Right lobe of liver (tissue), 6 donors: Measurements from ENCODE around the gene SHKBP1. TPM values are rescaled to one million over a fixed set of nuclear protein-coding genes. Genes with fewer than 3 reads are reported as not detected.
"Not testable (repeated sequence)": the region's sequence is repeated elsewhere in the genome, so short reads cannot be mapped to it uniquely, and the experiment has no call there.

ENCODE experiments used
- ATAC-seq, 4 donors: fragments of 200-7000 bp; cut with Tn5 transposase; one replicate each; pipeline ENCODE4 v1.9.1; 2020; ENCODE audit warnings: mild to moderate bottlenecking in 4 of 4, moderate library complexity in 4 of 4
- DNase-seq, 3 donors: peaks; one replicate each; pipeline ENCODE4 v3.0.0-alpha.2; 2020
- H3K27ac ChIP-seq, 3 donors: fragments of 200-600 bp; one replicate each; pipeline ENCODE4 v1.8.0; 2022
- H3K27me3 ChIP-seq, 2 donors: fragments of 200-600 bp; one replicate each; pipeline ENCODE4 v1.8.0; 2022
- H3K36me3 ChIP-seq, 4 donors: fragments of 200-600 bp; sonication (generic) in 1 of 4; one replicate each; pipeline versions ENCODE4 v1.5.1 to v1.8.0; 2017 to 2022; ENCODE audit warnings: control low read depth in 1 of 4
- H3K4me1 ChIP-seq, 4 donors: fragments of 200-600 bp; sonication (generic) in 1 of 4; one replicate each; pipeline versions ENCODE4 v1.5.1 to v1.8.0; 2017 to 2022; ENCODE audit warnings: control low read depth in 1 of 4
- H3K4me3 ChIP-seq, 3 donors: fragments of 200-600 bp; one replicate each; pipeline ENCODE4 v1.8.0; 2022
- H3K9me3 ChIP-seq, 4 donors: fragments of 200-600 bp; sonication (generic) in 1 of 4; one replicate each; pipeline versions ENCODE4 v1.5.1 to v1.8.0; 2017 to 2022; ENCODE audit warnings: control low read depth in 1 of 4
- CTCF ChIP-seq, 4 donors: fragments of 200-600 bp in 3 of 4; fragments of 450-650 bp in 1 of 4; IDR thresholded peaks; one replicate each; pipeline versions ENCODE4 v1.5.1 to v1.8.0; 2016 to 2022; ENCODE audit warnings: antibody characterized with exemption in 4 of 4, mild to moderate bottlenecking in 2 of 4
- POLR2A ChIP-seq: fragments of 450-650 bp; IDR thresholded peaks from one replicate; pipeline ENCODE4 v1.6.1; 2017; ENCODE audit warnings: antibody characterized with exemption, mild to moderate bottlenecking
- WGBS: methylation state at CpG from one replicate; pipeline ENCODE4 v1.1.6; 2018; ENCODE audit warnings: low coverage, low lambda C conversion rate; ENCODE audit not compliant: insufficient coverage; ENCODE audit errors: missing lambda C conversion rate; 5-methylcytosine and 5-hydroxymethylcytosine counted together
- intact Hi-C, 2 donors: fragments of 100-400 bp; cut with DNase I; formaldehyde crosslinking; loops; one replicate each; pipeline versions ENCODE4 v1.11.2 to v1.14.1; 2022
- total RNA-seq, 6 experiments: library from RNA; depleted of rRNA in 2 of 6; stranded (reverse); fragments of >200 nt in 2 of 6; fragmentation: NEBNext Ultra II Directional in 3 of 6; extraction: Animal tissue kit (Norgen Biotek cat#: 25700) in 3 of 6; gene quantifications; one replicate each; pipeline versions ENCODE4 v1.1.0 to v1.2.4, GENCODE V29; 2016 to 2023
- donor health status: DM: no; HTN: yes; CAD: no.
- donor health status: DM: no; HTN: no; CAD: no.
- donor health status: DM: no; HTN: no; CAD: no.
- donor health status: DM: no; HTN: yes; CAD: no.
- donor health status: DM: no; HTN: yes; CAD: no.

SHKBP1 gene
- total RNA-seq, 6 experiments from 2014 or later: 16.1 to 29.0 (median 22.4) TPM

GRCh38 chr19:40588926-40589569 lies 12.4 kb downstream of the SHKBP1 start:
- WGBS: 74% methylated on average over 4 of the region's 9 CpGs
- Histone ChIP-seq H3K9me3 (no peaks in the 10 kb centered on the region), H3K36me3 (peaks cover 0 to 4% (median 0%) of the 10 kb centered on the region in 4 donors), H3K27ac (no peak overlapping the region), H3K4me3 (no peak overlapping the region), H3K4me1 (no peaks in the 10 kb centered on the region), H3K27me3 (no peaks in the 10 kb centered on the region)
- ATAC-seq: peak in 1 of 4 donors; percentile 10
- TF ChIP-seq CTCF (IDR thresholded peaks at IDR 0.05): no peak
- no peak for DNase-seq
- intact Hi-C loops: no loop called here

- ATAC-seq: no peak
- 95% methylated on average over 6 of the region's 26 CpGs for WGBS
- Histone ChIP-seq H3K27me3 (no peaks in the 10 kb centered on the region), H3K27ac (no peak overlapping the region), H3K4me3 (no peak overlapping the region), H3K36me3 (peaks cover 0 to 4% (median 0%) of the 10 kb centered on the region in 4 donors), H3K4me1 (no peaks in the 10 kb centered on the region), H3K9me3 (no peaks in the 10 kb centered on the region)
- no peak for TF ChIP-seq POLR2A
- TF ChIP-seq CTCF (IDR thresholded peaks at IDR 0.05): no peak
- intact Hi-C loops: no loop called here
- DNase-seq: no peak
Observed at GRCh38 chr19:40589591-40590429, 13.1 kb downstream of the SHKBP1 start.

GRCh38 chr19:40590464-40591265 lies 14.0 kb downstream of the SHKBP1 start:
- WGBS: 79% methylated on average over 5 of the region's 22 CpGs
- H3K9me3 ChIP-seq: no peaks in the 10 kb centered on the region
- ATAC-seq: peak in 1 of 4 donors; percentile 7
- peaks cover 0 to 4% (median 0%) of the 10 kb centered on the region in 4 donors for H3K36me3 ChIP-seq
- no peak overlapping the region for H3K4me3 ChIP-seq
- no peak overlapping the region for H3K27ac ChIP-seq
- TF ChIP-seq CTCF (IDR thresholded peaks at IDR 0.05): no peak
- no peak for TF ChIP-seq POLR2A
- H3K4me1 ChIP-seq: no peaks in the 10 kb centered on the region
- intact Hi-C loops: no loop called here
- no peak for DNase-seq
- H3K27me3 ChIP-seq: no peaks in the 10 kb centered on the region

GRCh38 chr19:40591724-40592123 lies 15.1 kb downstream of the SHKBP1 start:
- 100% methylated on average over 4 of the region's 4 CpGs for WGBS
- H3K36me3 ChIP-seq, H3K27me3 ChIP-seq, H3K4me1 ChIP-seq, ATAC-seq, DNase-seq, H3K4me3 ChIP-seq, intact Hi-C loops, H3K27ac ChIP-seq, H3K9me3 ChIP-seq: not testable (repeated sequence)
